NK-92 treated with Interleukin-12 subunit alpha and Interleukin-12 subunit beta, amount 100 ng/mL, for 24 hours (cell line): Measurements from ENCODE around the gene ULBP1.
"Not testable (repeated sequence)": the region's sequence is repeated elsewhere in the genome, so short reads cannot be mapped to it uniquely, and the experiment has no call there.

Source experiments
- DNase-seq: peaks from one replicate; lab custom pipeline; 2025; lab: John Stamatoyannopoulos, UW

Gene ULBP1, protein sequence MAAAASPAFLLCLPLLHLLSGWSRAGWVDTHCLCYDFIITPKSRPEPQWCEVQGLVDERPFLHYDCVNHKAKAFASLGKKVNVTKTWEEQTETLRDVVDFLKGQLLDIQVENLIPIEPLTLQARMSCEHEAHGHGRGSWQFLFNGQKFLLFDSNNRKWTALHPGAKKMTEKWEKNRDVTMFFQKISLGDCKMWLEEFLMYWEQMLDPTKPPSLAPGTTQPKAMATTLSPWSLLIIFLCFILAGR

DNA sequence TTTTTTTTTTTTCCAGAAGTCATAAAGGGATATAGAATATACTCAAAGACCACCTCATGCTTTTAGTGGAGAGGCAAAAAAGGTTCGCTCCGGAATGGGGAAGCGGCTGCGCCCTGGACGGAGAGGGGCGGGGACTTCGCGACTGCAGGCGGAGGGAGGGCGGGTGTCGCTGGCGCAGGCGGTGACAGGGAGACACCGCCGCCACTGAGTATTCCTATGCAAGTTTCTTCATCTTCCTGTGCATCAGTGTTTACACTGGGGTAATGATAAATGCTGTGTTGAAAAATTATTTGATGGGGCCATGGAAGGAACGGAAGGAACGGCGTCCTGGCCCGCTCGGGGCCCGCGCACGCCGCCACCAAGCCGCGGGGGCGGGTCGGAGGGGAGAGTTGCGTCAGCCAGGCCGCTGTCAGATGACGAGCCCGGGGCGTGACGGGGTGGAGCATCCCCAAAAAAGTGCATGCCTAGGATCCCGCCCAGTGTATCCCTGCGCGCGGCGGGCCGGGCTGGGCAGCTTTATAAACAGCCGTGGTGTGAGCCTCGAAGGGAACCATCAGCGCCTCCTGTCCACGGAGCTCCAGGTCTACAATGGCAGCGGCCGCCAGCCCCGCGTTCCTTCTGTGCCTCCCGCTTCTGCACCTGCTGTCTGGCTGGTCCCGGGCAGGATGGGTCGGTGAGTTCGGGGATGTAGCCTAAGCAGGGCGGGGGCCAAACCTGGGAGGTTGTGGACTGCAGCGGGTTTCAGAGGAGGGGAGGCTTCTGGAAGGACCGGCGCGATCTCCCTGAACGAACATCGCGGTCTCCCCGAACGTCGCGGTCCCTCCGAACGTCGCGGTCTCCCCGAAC, at the start of gene ULBP1:
Gene ULBP1, plus strand, starts transcription at position 482 of the 846 bp plus-strand sequence. Its CDS starts 107 bp downstream, at position 589.
- DNase-seq = no peak

GRCh38 chr6:149915970-149916865, 47.5 kb upstream of the ULBP1 start:
- DNase-seq = no peak

DNA sequence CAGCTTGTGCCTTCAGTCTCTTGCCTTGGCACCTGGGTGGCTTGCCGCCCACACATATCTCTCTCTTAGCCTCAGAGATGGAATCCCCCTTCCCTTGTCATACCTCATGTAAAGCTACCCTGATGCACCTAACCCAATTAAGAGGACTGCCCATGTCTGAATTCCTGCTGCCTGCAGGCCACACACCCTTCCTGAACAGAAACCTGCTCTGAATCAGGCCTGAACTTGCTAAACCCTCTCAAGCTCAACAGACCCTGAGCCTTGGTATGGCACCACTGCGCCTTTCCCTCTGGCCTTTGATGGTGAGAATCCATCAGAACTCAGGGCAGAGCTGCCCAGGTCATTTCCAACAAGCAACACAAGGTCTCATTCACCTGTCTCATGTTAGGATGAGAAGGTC, 46.1 kb upstream of the ULBP1 start:
- no peak for DNase-seq

- no peak for DNase-seq
These were observed 45.4 kb upstream of the ULBP1 start for GRCh38 chr6:149918151-149918905.

- not testable (repeated sequence) for DNase-seq
These were observed 44.5 kb upstream of the ULBP1 start for GRCh38 chr6:149919126-149919833.

GRCh38 chr6:149919834-149920225, 43.9 kb upstream of the ULBP1 start:
- DNase-seq = no peak

DNA sequence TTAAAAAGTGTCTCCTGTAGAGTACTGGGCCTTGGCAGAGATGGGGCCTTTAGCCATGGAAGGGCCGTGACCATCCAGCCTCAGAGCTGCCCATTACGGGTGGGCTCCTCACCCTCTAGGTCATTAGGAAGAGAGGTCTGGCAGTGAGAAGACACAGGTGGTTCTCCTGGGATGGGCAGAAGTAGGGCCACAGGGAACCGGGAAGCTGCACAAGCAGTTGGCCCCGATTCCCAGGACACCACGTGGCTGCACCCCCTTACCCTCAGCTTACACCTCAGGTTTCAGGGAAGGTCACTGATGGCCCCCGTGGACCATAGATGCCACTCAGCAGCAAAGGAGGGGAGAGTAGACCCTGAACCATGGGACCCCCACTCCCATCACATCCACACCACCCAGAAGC, 42.4 kb upstream of the ULBP1 start:
- no peak for DNase-seq

DNA sequence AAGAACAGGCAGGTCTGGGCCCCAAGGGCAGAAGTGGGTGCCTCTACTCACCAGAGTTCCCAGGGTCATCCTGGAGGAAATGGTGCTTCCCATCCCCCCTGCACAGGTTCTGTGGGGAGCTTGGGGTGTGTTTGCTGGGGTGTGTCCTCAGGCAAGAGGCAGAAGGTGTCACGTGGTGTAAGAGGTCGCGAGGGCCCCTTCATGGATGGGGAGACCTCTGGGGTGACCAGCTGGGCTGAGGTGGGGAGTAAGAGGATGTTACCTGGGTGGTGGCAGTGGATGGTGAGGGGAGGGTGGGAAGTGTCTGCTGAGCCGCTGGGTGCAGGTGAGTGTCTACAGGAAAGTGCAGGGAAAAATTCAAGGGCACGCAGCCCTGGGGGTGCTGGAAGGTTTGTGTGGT, 41.7 kb upstream of the ULBP1 start:
- not testable (repeated sequence) for DNase-seq

GRCh38 chr6:149922642-149923326, 41.0 kb upstream of the ULBP1 start, which contains the start of gene RAET1G:
TSS of gene RAET1G (minus strand) at chr6:149923121. CDS start at chr6:149923010, 111 bp downstream.
- no peak for DNase-seq

DNA sequence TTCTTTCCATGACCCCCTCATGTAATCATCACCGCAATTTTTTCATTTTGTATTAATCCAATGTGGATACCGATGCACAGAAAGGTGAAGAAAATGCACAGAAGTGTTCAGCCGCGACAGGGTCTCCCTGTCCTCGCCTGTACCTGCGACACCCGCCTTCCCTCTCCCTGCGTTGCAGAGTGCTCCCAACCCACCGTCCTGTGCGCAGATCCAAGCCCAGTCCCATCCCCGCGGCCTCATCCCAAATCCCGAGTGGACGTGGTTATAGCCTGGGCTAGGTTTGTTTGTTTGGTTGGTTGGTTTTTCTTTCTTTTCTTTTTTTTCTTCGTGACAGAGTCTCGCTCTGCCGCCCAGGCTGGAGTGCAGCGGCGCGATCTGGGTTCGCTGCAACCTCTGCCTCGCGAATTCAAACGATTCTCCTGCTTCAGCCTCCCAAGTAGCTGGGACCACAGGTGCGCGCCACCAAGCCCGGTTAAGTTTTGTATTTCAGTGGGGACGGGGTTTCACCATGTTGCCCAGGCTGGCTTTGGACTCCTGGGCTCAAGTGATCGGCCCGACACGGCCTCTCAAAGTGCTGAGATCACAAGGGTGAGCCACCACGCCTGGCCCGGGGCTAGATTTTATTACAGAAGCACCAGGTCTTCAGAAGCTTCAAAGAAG, 40.3 kb upstream of the ULBP1 start:
- no peak for DNase-seq

DNA sequence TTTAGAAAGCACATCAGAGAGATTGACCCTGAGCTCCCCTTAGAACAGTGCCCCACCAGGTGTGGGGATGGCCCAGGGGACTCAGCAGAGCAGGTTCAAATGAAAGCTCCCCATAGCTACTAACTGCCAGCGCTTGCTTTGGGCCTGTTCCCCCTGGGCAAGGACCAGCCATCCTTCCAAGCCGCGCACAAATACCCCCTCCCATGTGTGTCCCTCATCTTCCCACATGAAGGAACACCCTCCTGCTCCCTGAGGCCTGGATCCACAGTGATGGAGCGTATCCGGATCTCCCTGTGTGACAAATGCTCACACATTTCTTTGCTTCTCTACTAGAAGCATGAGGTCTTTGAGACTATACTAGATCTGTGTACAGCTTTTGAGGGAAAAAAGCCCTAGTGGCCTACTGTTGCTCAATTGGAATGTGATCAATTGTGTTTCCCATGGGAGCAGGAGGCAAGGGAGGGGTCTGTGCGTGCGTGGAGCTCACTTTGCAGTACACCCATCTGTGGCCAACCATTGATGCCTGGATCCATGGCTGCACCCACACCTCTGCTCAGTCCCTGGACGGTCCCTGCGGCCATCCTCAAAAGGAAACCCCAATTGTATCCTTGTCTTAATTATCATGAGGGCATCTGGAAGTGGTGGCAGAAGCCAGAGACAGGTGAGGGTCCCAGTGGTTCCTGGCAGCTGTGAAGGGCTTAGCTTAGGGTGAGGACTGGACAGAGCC, 39.4 kb upstream of the ULBP1 start:
- no peak for DNase-seq

DNA sequence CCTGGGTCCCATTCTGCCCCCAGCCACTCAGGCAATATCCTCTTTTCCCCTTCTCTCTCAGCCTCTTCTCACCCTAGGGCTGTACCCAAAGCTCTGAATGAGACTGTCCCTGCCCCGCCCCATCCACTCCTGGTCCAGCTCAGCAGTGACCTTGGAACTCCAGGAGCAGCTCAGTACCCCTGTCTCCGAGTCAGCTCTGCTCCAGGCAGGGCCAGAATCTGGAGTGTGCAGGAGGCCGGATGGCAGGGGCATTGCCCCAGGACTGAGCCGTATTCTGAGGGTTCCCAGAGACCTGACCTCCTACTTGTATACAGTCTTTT, 38.9 kb upstream of the ULBP1 start:
- DNase-seq = no peak

- DNase-seq = no peak
These were observed 38.3 kb upstream of the ULBP1 start for GRCh38 chr6:149925253-149925973.

GRCh38 chr6:149925974-149926777, 37.6 kb upstream of the ULBP1 start:
- no peak for DNase-seq

DNA sequence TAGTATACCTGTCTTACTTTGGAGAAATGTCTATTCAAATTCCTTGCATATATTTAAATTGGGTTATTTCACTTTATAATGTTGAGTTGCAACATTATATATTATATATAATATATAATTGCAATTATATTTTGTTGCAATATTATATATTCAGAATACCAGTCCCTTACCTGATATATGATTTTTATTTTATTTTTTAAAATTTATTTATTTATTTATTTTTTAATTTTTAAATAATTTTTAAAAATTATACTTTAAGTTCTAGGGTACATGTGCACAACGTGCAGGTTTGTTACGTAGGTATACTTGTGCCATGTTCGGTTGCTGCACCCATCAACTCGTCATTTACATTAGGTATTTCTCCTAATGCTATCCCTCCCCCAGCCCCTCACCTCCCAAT, 36.7 kb upstream of the ULBP1 start:
- not testable (repeated sequence) for DNase-seq

DNA sequence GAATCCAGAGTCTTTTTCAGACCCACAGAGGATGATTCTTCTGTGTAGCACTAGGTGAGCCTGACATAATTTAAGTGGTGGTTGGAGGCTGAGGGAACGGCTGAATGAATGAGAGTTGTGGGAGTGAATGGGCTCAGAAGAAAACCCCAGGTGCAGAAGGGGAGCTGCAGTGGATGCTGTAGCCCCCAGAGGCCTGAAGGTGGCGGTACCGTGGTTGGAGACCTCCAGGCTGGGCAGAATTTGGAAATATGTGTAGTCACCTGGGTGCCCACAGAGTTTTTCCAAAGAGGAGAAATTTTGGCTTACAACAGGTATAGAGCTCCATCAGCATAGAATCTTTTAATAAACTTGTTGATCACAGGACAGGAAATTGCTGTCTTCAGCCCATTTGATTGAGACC, 34.3 kb upstream of the ULBP1 start:
- DNase-seq = no peak

DNA sequence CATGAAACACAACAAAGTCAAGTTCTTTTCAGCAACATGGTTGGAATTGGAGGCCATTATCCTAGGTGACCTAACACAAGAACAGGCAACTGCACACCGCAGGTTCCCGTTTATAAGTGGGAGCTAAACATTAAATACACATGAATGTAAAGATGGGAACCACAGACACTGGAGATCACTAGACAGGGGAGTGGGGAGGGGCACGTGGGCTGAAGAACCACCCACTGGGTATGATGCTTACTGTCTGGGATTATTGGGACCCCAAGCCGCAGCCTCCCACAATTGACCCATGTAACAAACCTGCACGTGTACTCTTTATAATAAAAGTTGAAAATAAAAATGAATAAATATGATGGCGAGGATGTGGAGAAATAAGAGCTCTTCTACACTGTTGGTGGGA, 32.2 kb upstream of the ULBP1 start:
- no peak for DNase-seq

DNA sequence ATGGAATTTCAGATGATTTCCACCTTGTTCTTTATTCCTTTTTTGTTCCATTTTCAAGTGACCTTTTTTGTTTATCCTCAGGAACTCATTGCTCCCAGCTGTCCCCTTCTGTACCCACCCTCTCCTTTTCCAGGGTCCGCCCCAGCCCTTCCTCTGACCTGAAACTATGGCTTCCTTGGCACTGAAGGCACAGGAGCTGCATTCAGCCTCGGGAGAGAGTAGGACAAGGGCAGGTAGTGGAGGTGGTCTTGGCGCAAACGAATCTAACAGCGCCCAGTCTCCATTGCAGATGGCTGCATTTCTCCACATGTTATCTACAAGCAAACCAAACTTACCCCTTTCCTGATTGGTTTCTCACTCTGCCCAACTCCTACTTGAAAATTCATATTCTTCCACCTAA, 30.7 kb upstream of the ULBP1 start:
- no peak for DNase-seq
